ENCODE results near the gene MAD1L1.

DNA sequence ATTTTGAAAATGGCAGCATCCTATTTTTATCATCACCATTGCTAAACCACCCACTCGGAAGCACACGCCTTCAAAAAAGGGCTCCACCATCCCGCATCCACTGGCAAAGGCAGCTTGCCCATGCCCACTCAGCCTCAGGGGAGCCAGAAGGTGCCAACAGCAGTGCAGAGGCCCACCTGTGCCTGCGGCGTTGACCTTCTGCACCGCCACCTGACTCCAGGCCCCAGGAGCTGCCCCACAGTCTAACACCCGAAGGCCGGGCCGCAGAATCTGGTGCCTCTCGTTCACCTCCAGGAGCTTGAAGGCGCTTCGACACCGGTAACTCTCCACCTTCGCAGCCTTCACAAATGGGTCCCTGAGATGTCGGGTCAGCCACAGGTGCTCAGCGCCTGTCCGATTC lies 6.5 kb upstream of the MAD1L1 start:
- no peak for TF ChIP-seq ZNF416 (tag by site-specific recombination; IDR thresholded peaks at IDR 0.05)
- TF ChIP-seq ZNF785 (tag by site-specific recombination; IDR thresholded peaks at IDR 0.05): no peak
- no peak for TF ChIP-seq CTCF (tag by site-specific recombination; IDR thresholded peaks at IDR 0.05)

All from HEK293 (cell line).